ENCODE measurements around the gene SAFB2. TPM values are rescaled to one million over a fixed set of nuclear protein-coding genes. Genes with fewer than 3 reads are reported as not detected.

Gene SAFB2
- total RNA-seq, 1 experiment from 2014 or later: 98.6 TPM

GRCh38 chr19:5605362-5605761 is 17.2 kb downstream of the SAFB2 start:
- Mint-ChIP-seq H3K27ac (ENCODE audit: low read depth, unreplicated experiment) (no peak overlapping the region), H3K27me3 (ENCODE audit: insufficient read depth, unreplicated experiment) (no peaks in the 10 kb centered on the region), H3K4me1 (ENCODE audit: insufficient read depth, unreplicated experiment) (no peaks in the 10 kb centered on the region), H3K4me3 (ENCODE audit: unreplicated experiment) (no peak overlapping the region), H3K36me3 (ENCODE audit: insufficient read depth, unreplicated experiment) (peaks cover 100% of the 10 kb centered on the region), H3K9me3 (ENCODE audit: unreplicated experiment) (no peaks in the 10 kb centered on the region)
- intact Hi-C loops (cut with micrococcal nuclease): no loop called here
- BruUV-seq (replicated peaks): no TSS peak
- TF ChIP-seq, protein P1, sequence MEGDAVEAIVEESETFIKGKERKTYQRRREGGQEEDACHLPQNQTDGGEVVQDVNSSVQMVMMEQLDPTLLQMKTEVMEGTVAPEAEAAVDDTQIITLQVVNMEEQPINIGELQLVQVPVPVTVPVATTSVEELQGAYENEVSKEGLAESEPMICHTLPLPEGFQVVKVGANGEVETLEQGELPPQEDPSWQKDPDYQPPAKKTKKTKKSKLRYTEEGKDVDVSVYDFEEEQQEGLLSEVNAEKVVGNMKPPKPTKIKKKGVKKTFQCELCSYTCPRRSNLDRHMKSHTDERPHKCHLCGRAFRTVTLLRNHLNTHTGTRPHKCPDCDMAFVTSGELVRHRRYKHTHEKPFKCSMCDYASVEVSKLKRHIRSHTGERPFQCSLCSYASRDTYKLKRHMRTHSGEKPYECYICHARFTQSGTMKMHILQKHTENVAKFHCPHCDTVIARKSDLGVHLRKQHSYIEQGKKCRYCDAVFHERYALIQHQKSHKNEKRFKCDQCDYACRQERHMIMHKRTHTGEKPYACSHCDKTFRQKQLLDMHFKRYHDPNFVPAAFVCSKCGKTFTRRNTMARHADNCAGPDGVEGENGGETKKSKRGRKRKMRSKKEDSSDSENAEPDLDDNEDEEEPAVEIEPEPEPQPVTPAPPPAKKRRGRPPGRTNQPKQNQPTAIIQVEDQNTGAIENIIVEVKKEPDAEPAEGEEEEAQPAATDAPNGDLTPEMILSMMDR (IDR thresholded peaks at IDR 0.05; ENCODE audit: unreplicated experiment): no peak
- no peak for DNase-seq (ENCODE audit: unreplicated experiment)
- ChIA-PET POLR2A (interaction anchor here (1.1 kb wide), 1 partner anchor 17 kb away, joined by 3 read pairs; the partner anchor contains the start of genes SAFB and SAFB2), CTCF (interaction anchor here (0.6 kb wide), 1 partner anchor 613 kb away, joined by 3 read pairs; no protein-coding TSS in a partner anchor)

- intact Hi-C loops (cut with micrococcal nuclease): no loop called here
- no peak for DNase-seq (ENCODE audit: unreplicated experiment)
- Mint-ChIP-seq H3K4me3 (ENCODE audit: unreplicated experiment) (no peak overlapping the region), H3K36me3 (ENCODE audit: insufficient read depth, unreplicated experiment) (peaks cover 100% of the 10 kb centered on the region), H3K27me3 (ENCODE audit: insufficient read depth, unreplicated experiment) (no peaks in the 10 kb centered on the region), H3K27ac (ENCODE audit: low read depth, unreplicated experiment) (no peak overlapping the region), H3K9me3 (ENCODE audit: unreplicated experiment) (no peaks in the 10 kb centered on the region), H3K4me1 (ENCODE audit: insufficient read depth, unreplicated experiment) (no peaks in the 10 kb centered on the region)
- TF ChIP-seq, protein P1 (IDR thresholded peaks at IDR 0.05; ENCODE audit: unreplicated experiment): no peak
- ChIA-PET POLR2A (no interaction called here), CTCF (no interaction called here)
- no TSS peak for BruUV-seq (replicated peaks)
Measured at GRCh38 chr19:5603626-5604025, 18.9 kb downstream of the SAFB2 start.

DNA sequence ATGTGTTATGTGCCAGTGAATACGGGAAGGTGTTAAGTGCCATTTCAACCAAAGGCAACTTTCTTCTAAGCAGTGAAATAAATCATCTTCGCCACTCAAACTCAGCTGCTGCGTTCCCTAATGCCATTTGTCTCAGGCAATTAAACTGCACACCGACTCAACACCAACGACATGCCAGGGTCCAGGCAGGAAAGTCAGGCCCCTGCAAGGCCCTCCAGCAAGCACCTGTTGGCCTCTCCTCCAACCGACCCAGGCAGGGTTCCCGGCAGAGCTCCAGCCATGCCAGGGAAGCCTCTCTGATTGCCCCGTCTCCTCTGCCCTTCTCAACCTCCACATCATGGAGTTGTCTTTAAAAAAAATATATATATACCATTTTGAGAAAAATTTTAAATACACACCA is 21.8 kb downstream of the SAFB2 start:
- Mint-ChIP-seq H3K27ac (ENCODE audit: low read depth, unreplicated experiment) (no peak overlapping the region), H3K4me3 (ENCODE audit: unreplicated experiment) (no peak overlapping the region), H3K36me3 (ENCODE audit: insufficient read depth, unreplicated experiment) (peaks cover 98% of the 10 kb centered on the region), H3K9me3 (ENCODE audit: unreplicated experiment) (no peaks in the 10 kb centered on the region), H3K27me3 (ENCODE audit: insufficient read depth, unreplicated experiment) (no peaks in the 10 kb centered on the region), H3K4me1 (ENCODE audit: insufficient read depth, unreplicated experiment) (no peaks in the 10 kb centered on the region)
- no peak for DNase-seq (ENCODE audit: unreplicated experiment)
- no TSS peak for BruUV-seq (replicated peaks)
- intact Hi-C loops (cut with micrococcal nuclease): no loop called here
- POLR2A ChIA-PET: interaction anchor here (1.1 kb wide), 1 partner anchor 9 kb away, joined by 3 read pairs; no protein-coding TSS in a partner anchor
- CTCF ChIA-PET: interaction anchor here (1.0 kb wide), 1 partner anchor 23 kb away, joined by 3 read pairs; no protein-coding TSS in a partner anchor
- TF ChIP-seq, protein P1 (IDR thresholded peaks at IDR 0.05; ENCODE audit: unreplicated experiment): no peak

DNA sequence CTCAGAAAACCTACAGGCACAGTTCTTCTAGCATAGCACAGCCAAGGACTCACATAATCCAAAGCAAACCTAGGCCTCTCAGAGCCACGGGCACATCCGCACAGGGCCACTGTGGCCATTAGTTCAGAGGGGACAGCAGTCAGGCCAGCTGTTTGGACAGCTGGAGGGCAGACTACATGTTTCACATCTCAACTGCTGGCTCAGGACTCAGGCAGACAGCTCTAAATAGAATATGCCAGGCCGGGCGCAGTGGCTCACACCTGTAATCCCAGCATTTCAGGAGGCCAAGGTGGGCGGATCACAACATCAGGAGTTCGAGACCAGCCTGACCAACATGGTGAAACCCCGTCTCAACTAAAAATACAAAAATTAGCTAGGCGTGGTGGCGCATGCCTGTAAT is 26.8 kb downstream of the SAFB2 start:
- TF ChIP-seq, protein P1 (IDR thresholded peaks at IDR 0.05; ENCODE audit: unreplicated experiment): no peak
- H3K27me3 Mint-ChIP-seq (ENCODE audit: insufficient read depth, unreplicated experiment): no peaks in the 10 kb centered on the region
- H3K4me1 Mint-ChIP-seq (ENCODE audit: insufficient read depth, unreplicated experiment): no peaks in the 10 kb centered on the region
- ChIA-PET POLR2A (no interaction called here), CTCF (interaction anchor here (0.7 to 1.1 kb wide), 2 partner anchors 550 to 566 kb away, joined by 3 read pairs; no protein-coding TSS in a partner anchor)
- no peaks in the 10 kb centered on the region for H3K9me3 Mint-ChIP-seq (ENCODE audit: unreplicated experiment)
- no TSS peak for BruUV-seq (replicated peaks)
- intact Hi-C loops (cut with micrococcal nuclease): no loop called here
- DNase-seq (ENCODE audit: unreplicated experiment): no peak
- H3K4me3 Mint-ChIP-seq (ENCODE audit: unreplicated experiment): no peak overlapping the region
- H3K27ac Mint-ChIP-seq (ENCODE audit: low read depth, unreplicated experiment): no peak overlapping the region
- peaks cover 96% of the 10 kb centered on the region for H3K36me3 Mint-ChIP-seq (ENCODE audit: insufficient read depth, unreplicated experiment)

Measured in MCF 10A (cell line).